ENCODE results near the gene SIAH2.
A peak's percentile ranks its signal among the peaks of the same experiment; 100 is the strongest.

SIAH2 gene

DNA sequence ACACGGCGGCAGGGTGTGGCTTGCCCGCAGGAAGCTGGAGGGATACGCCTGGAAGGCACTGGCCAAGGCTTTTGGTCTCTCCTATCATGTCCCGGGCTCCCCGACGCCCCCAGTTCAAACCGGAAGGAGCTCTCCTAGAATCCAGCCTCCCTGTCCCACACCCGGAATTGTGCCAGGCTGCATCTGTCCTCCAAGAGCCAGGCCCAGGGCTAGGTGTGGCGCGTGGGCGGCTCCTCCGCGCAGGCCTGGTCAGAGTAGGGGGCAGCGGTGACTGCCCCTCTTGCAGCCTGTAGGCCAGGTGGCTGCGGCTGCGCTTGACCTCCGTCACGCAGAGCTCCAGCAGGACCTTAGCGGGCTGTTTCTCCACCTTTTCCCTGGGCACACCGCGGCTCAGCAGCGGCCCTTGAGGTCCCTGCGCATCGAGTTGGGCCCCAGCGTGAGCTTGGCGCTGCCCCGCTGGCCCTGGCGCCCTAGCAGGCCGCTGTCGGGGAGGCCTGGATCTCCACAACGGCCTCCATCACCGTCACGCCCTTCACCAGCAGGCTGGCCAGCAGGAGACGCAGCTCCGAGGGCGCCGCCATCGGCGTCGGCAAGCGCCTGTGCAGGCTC is 15.9 kb upstream of the SIAH2 start:
- TF ChIP-seq HDGF (IDR thresholded peaks at IDR 0.05; ENCODE audit: borderline replicate concordance) = no peak
- no peak for TF ChIP-seq NFRKB (IDR thresholded peaks at IDR 0.05)
- TF ChIP-seq ELF4 (IDR thresholded peaks at IDR 0.05) = no peak
- no peak for TF ChIP-seq FOXA1 (IDR thresholded peaks at IDR 0.05)
- no peak for TF ChIP-seq SP1 (IDR thresholded peaks at IDR 0.05)
- no peak for TF ChIP-seq SUZ12 (IDR thresholded peaks at IDR 0.05)
- no peak for TF ChIP-seq CTBP1 (IDR thresholded peaks at IDR 0.05; ENCODE audit: borderline replicate concordance)
- TF ChIP-seq, protein P1, sequence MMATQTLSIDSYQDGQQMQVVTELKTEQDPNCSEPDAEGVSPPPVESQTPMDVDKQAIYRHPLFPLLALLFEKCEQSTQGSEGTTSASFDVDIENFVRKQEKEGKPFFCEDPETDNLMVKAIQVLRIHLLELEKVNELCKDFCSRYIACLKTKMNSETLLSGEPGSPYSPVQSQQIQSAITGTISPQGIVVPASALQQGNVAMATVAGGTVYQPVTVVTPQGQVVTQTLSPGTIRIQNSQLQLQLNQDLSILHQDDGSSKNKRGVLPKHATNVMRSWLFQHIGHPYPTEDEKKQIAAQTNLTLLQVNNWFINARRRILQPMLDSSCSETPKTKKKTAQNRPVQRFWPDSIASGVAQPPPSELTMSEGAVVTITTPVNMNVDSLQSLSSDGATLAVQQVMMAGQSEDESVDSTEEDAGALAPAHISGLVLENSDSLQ (IDR thresholded peaks at IDR 0.05) = no peak
- no peak for TF ChIP-seq BHLHE40 (IDR thresholded peaks at IDR 0.05; ENCODE audit: borderline replicate concordance)
- no peak for TF ChIP-seq FOXK2 (IDR thresholded peaks at IDR 0.05)
- no peak for TF ChIP-seq ARNT (IDR thresholded peaks at IDR 0.05)
- no peak for TF ChIP-seq FOXM1 (IDR thresholded peaks at IDR 0.05; ENCODE audit: borderline replicate concordance)
- TF ChIP-seq LEF1 (IDR thresholded peaks at IDR 0.05; ENCODE audit: borderline replicate concordance) = no peak
- no peak for TF ChIP-seq TARDBP (IDR thresholded peaks at IDR 0.05)
- no peak for TF ChIP-seq ZNF384 (IDR thresholded peaks at IDR 0.05)
- no peak for TF ChIP-seq L3MBTL2 (conservative IDR thresholded peaks at IDR 0.05)
- DNase-seq (ENCODE audit: extremely low spot score) = no peak
- ChIA-PET CTCF (interaction anchor here (0.7 to 1.0 kb wide), 2 partner anchors 86 to 1061 kb away, joined by 3 read pairs; no protein-coding TSS in a partner anchor), POLR2A (interaction anchor here (0.9 kb wide), 1 partner anchor 50 kb away, joined by 3 read pairs; no protein-coding TSS in a partner anchor)

DNA sequence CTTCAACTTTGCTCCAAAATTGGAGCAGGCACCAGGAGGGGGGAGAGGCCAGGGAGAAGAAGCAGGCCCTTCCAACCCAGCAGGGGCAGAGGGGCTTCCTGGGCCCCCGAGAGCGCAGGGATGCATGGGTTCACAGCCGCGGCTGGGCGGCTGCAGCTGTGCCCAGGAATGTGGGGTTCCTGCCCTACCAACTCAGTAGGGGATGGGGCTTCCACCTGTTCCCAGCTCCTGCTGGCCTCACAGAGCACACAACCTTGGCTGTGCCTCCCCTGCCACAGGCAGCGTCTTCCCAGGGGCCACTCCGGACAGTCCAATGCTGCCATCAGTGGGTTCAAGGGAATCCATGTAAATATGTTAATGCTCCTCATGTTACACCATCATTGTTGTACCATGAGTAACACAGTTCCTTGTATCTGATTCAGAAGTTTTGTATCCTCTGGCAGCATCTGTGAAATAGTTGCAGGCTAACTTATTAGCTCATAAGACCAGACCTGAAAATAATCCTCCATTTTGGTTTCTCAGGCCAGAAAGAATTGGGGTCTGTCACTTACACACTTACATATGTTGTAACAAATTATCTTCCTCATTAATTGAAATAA is 12.1 kb upstream of the SIAH2 start:
- CTCF ChIA-PET = interaction anchor here (1.4 kb wide), 1 partner anchor 13 kb away, joined by 3 read pairs; no protein-coding TSS in a partner anchor
- POLR2A ChIA-PET = interaction anchor here (1.1 kb wide), 1 partner anchor 11 kb away, joined by 4 read pairs; no protein-coding TSS in a partner anchor
- TF ChIP-seq HDGF (IDR thresholded peaks at IDR 0.05; ENCODE audit: borderline replicate concordance) (no peak), FOXK2 (IDR thresholded peaks at IDR 0.05) (no peak), BHLHE40 (IDR thresholded peaks at IDR 0.05; ENCODE audit: borderline replicate concordance) (no peak), TARDBP (IDR thresholded peaks at IDR 0.05) (no peak), L3MBTL2 (conservative IDR thresholded peaks at IDR 0.05) (no peak), SP1 (IDR thresholded peaks at IDR 0.05) (no peak), FOXM1 (IDR thresholded peaks at IDR 0.05; ENCODE audit: borderline replicate concordance) (no peak), SUZ12 (IDR thresholded peaks at IDR 0.05) (no peak), ELF4 (IDR thresholded peaks at IDR 0.05) (no peak), LEF1 (IDR thresholded peaks at IDR 0.05; ENCODE audit: borderline replicate concordance) (no peak), FOXA1 (IDR thresholded peaks at IDR 0.05) (no peak), CTBP1 (IDR thresholded peaks at IDR 0.05; ENCODE audit: borderline replicate concordance) (no peak)
- DNase-seq (ENCODE audit: extremely low spot score) = no peak

DNA sequence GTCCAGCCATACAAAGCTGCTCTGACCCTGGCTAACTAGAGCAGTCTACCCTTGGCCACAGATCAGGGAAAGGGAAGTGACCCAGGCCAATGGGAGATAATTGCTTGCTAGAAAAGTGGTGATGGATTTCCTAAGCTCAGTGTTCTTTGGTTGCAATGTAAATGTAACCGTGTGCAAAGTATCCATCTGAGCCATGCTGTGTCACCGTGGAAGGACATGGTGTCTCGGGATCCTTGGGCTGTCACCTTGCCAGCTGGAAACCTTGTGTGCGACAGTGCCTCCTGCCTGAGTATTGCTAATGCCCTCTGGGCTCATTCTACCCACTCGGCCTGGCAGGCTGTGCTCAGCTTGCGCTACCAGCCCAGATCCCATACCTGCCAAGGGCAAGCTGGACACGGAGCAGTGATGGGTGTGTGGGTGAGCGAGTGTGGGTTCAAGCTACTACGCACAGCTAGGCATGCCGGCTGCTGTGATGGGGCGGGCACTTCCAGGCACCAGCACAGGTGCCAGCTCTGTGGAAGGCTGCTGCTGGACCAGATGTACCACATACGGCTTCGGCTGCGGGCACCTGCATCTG is 10.7 kb upstream of the SIAH2 start:
- TF ChIP-seq FOXM1 (IDR thresholded peaks at IDR 0.05; ENCODE audit: borderline replicate concordance) (no peak), L3MBTL2 (conservative IDR thresholded peaks at IDR 0.05) (no peak), SUZ12 (IDR thresholded peaks at IDR 0.05) (no peak)
- TF ChIP-seq, protein P1 (IDR thresholded peaks at IDR 0.05) = no peak
- ChIA-PET POLR2A (no interaction called here), CTCF (interaction anchor here (1.1 kb wide), 1 partner anchor 10 kb away, joined by 3 read pairs; no protein-coding TSS in a partner anchor)
- no peak for DNase-seq (ENCODE audit: extremely low spot score)

DNA sequence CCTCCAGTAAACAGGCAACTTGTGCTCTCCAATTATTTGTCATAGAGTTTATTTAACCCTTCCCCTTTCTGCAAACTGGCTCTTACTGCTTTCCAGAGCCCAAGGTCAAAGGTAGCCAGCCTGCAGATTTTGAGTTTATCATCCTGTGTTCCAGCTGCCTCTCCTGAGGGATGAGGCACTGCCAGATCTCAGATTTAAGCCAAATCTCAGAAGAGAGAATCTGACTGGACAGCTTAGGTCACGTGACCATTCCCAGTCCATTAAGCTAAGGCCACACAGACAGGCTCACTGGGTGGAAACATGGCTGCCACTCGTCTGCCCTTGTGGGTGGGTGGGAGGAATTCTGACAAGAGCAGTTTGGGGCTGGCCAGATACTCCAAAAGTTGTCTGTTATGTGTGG is 8.6 kb upstream of the SIAH2 start:
- TF ChIP-seq L3MBTL2 (conservative IDR thresholded peaks at IDR 0.05) (no peak), FOXM1 (IDR thresholded peaks at IDR 0.05; ENCODE audit: borderline replicate concordance) (no peak), LEF1 (IDR thresholded peaks at IDR 0.05; ENCODE audit: borderline replicate concordance) (no peak), FOXK2 (IDR thresholded peaks at IDR 0.05) (no peak)
- DNase-seq (ENCODE audit: extremely low spot score) = peak; percentile 27
- POLR2A ChIA-PET = interaction anchor here (1.7 kb wide), 1 partner anchor 9 kb away, joined by 7 read pairs; the partner anchor contains the start of gene SIAH2
- CTCF ChIA-PET = interaction anchor here (0.6 to 1.6 kb wide), 3 partner anchors 9 to 22 kb away, joined by 3 to 5 read pairs (median 3); partner anchors contain the start of gene SIAH2

DNA sequence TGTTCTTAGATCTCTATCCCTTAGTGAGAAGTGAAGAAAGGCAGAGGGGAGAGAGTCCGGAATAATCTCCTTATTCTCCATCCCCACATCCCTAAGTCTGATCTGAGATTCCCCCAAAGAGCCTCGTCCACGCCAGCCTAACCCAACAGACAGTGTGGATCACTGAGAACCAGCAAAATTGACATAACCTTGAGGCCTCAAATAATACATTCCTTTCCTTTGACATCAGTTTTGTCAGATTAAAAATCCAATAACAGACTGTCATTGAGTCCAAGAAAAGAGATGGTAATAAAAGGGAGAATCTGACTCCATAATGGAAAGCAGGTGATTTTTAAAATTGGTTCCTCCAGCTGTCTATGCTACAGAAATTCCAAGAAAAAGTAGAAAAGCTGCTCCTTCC is 7.7 kb upstream of the SIAH2 start:
- no peak for TF ChIP-seq FOXM1 (IDR thresholded peaks at IDR 0.05; ENCODE audit: borderline replicate concordance)
- no peak for TF ChIP-seq FOXA1 (IDR thresholded peaks at IDR 0.05)
- no peak for TF ChIP-seq LEF1 (IDR thresholded peaks at IDR 0.05; ENCODE audit: borderline replicate concordance)
- TF ChIP-seq SP1 (IDR thresholded peaks at IDR 0.05) = no peak
- TF ChIP-seq, protein P1 (IDR thresholded peaks at IDR 0.05) = no peak
- TF ChIP-seq HDGF (IDR thresholded peaks at IDR 0.05; ENCODE audit: borderline replicate concordance) = no peak
- no peak for TF ChIP-seq BHLHE40 (IDR thresholded peaks at IDR 0.05; ENCODE audit: borderline replicate concordance)
- no peak for TF ChIP-seq FOXK2 (IDR thresholded peaks at IDR 0.05)
- CTCF ChIA-PET = interaction anchor here (1.5 to 1.6 kb wide), 2 partner anchors 8 to 17 kb away, joined by 3 to 5 read pairs; partner anchors contain the start of gene SIAH2
- DNase-seq (ENCODE audit: extremely low spot score) = no peak
- POLR2A ChIA-PET = interaction anchor here (1.7 kb wide), 1 partner anchor 8 kb away, joined by 7 read pairs; the partner anchor contains the start of gene SIAH2
